Retinal pigment epithelial cell (primary cell): ENCODE results near the gene PSMA8.
"Not testable (repeated sequence)": the region's sequence is repeated elsewhere in the genome, so short reads cannot be mapped to it uniquely, and the experiment has no call there.

Experiments used
- DNase-seq: peaks from one replicate; pipeline ENCODE4 v3.0.0-alpha.2; 2010; ENCODE audit warnings: low read depth
- H3K4me3 ChIP-seq: 2 replicates; pipeline ENCODE4 v1.5.1; 2011; ENCODE audit warnings: mild to moderate bottlenecking, low read length, control low read depth, moderate library complexity
- CTCF ChIP-seq: conservative IDR thresholded peaks from 2 replicates; pipeline ENCODE4 v1.5.1; 2011; ENCODE audit warnings: low read depth, low read length, control low read depth, inconsistent platforms

Gene PSMA8

GRCh38 chr18:26091047-26091630 is 42.5 kb upstream of the PSMA8 start:
- no peak for DNase-seq
- H3K4me3 ChIP-seq, result peak overlapping the region; percentile 85
- no peak for TF ChIP-seq CTCF

- TF ChIP-seq CTCF, result no peak
- DNase-seq, result no peak
- no peak overlapping the region for H3K4me3 ChIP-seq
These were observed 36.8 kb upstream of the PSMA8 start for GRCh38 chr18:26096852-26097251.

GRCh38 chr18:26097563-26097962 is 36.1 kb upstream of the PSMA8 start:
- no peak for TF ChIP-seq CTCF
- DNase-seq, result no peak
- H3K4me3 ChIP-seq, result no peak overlapping the region

GRCh38 chr18:26103579-26103978 is 30.1 kb upstream of the PSMA8 start:
- H3K4me3 ChIP-seq, result no peak overlapping the region
- DNase-seq, result no peak
- peak; percentile 37 for TF ChIP-seq CTCF

- no peak for DNase-seq
- no peak overlapping the region for H3K4me3 ChIP-seq
- TF ChIP-seq CTCF, result no peak
These were observed 29.6 kb upstream of the PSMA8 start for GRCh38 chr18:26104035-26104434.

GRCh38 chr18:26119246-26119645 is 14.4 kb upstream of the PSMA8 start:
- no peak for DNase-seq
- no peak for TF ChIP-seq CTCF
- H3K4me3 ChIP-seq, result no peak overlapping the region

GRCh38 chr18:26121476-26121875 is 12.2 kb upstream of the PSMA8 start:
- no peak for TF ChIP-seq CTCF
- DNase-seq, result no peak
- H3K4me3 ChIP-seq, result no peak overlapping the region

GRCh38 chr18:26121994-26122393 is 11.7 kb upstream of the PSMA8 start:
- not testable (repeated sequence) for DNase-seq, H3K4me3 ChIP-seq
